Adrenal gland (tissue), 5 donors: ENCODE measurements around the gene LONRF2.

Experiments used
- CTCF ChIP-seq, 6 experiments: fragments of 450-650 bp in 4 of 6; fragments of 200-600 bp in 2 of 6; sonication (generic) in 1 of 6; IDR thresholded peaks; 1 replicate in 5 of 6; 2 replicates in 1 of 6; pipeline versions ENCODE4 v1.5.1 to v1.8.0; 2016 to 2021; ENCODE audit warnings: antibody characterized with exemption in 6 of 6, mild to moderate bottlenecking in 2 of 6, moderate library complexity in 1 of 6
- POLR2A ChIP-seq, 2 donors: fragments of 450-650 bp; IDR thresholded peaks; one replicate each; pipeline ENCODE4 v1.6.1; 2017; ENCODE audit warnings: antibody characterized with exemption in 2 of 2, mild to moderate bottlenecking in 2 of 2, moderate library complexity in 1 of 2
- donor health status: DM: no; HTN: no; CAD: no.

DNA sequence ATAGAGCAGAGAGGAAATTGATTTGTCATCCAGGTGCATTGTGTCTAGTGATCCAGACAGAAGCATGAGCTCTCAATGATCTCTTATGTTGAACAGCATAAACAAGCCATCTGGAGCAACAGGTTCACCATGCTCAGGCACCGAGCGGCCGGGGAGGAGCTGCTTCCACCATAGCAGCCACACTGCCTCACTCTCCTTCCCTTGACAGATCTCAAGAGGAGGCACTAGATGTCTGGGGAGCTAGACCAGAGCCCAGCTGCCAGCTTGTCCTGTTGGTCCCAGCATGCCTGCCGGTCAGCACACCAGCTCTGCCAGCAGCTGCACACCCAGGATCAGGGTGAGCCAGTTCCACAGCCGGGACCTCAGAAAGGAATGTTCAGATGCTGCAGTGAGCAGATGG lies 17.5 kb upstream of the LONRF2 start:
- TF ChIP-seq CTCF (IDR thresholded peaks at IDR 0.05) (no peak), POLR2A (IDR thresholded peaks at IDR 0.05) (no peak)
